GM19023 (cell line): ENCODE data around the gene NTN4.
"Not testable (repeated sequence)": the region's sequence is repeated elsewhere in the genome, so short reads cannot be mapped to it uniquely, and the experiment has no call there.

ENCODE experiments used
- ATAC-seq: cut with Tn5 transposase; IDR thresholded peaks from one replicate; pipeline ENCODE4 v1.9.1; 2021; ENCODE audit warnings: mild to moderate bottlenecking, moderate library complexity; ENCODE audit not compliant: unreplicated experiment

Gene NTN4

GRCh38 chr12:95756362-95756761, 34.2 kb downstream of the NTN4 start:
- ATAC-seq = no peak

GRCh38 chr12:95755261-95755865, 35.2 kb downstream of the NTN4 start:
- no peak for ATAC-seq

- ATAC-seq = not testable (repeated sequence)
Observed at GRCh38 chr12:95746062-95746461, 44.5 kb downstream of the NTN4 start.

GRCh38 chr12:95742586-95742985, 48.0 kb downstream of the NTN4 start:
- ATAC-seq = no peak

GRCh38 chr12:95741635-95742034, 48.9 kb downstream of the NTN4 start:
- no peak for ATAC-seq

GRCh38 chr12:95740751-95741150, 49.8 kb downstream of the NTN4 start:
- ATAC-seq = no peak

- ATAC-seq = no peak
Observed at GRCh38 chr12:95739561-95740313, 50.8 kb downstream of the NTN4 start.

GRCh38 chr12:95738024-95738611, 52.4 kb downstream of the NTN4 start:
- ATAC-seq = no peak

GRCh38 chr12:95736631-95737030, 53.9 kb downstream of the NTN4 start:
- ATAC-seq = no peak

GRCh38 chr12:95735728-95736127, 54.8 kb downstream of the NTN4 start:
- ATAC-seq = not testable (repeated sequence)

GRCh38 chr12:95733141-95733825, 57.3 kb downstream of the NTN4 start:
- ATAC-seq = no peak

- no peak for ATAC-seq
Observed at GRCh38 chr12:95731519-95731958, 59.0 kb downstream of the NTN4 start.

- ATAC-seq = no peak
Observed at GRCh38 chr12:95730457-95730856, 60.1 kb downstream of the NTN4 start.

- ATAC-seq = no peak
Observed at GRCh38 chr12:95726903-95727302, 63.7 kb downstream of the NTN4 start.

- ATAC-seq = no peak
Observed at GRCh38 chr12:95724767-95725166, 65.8 kb downstream of the NTN4 start.

- ATAC-seq = no peak
Observed at GRCh38 chr12:95723693-95724384, 66.7 kb downstream of the NTN4 start.

- ATAC-seq = no peak
Observed at GRCh38 chr12:95721320-95721719, 69.2 kb downstream of the NTN4 start.

- ATAC-seq = no peak
Observed at GRCh38 chr12:95720146-95720545, 70.4 kb downstream of the NTN4 start.

GRCh38 chr12:95718772-95719171, 71.8 kb downstream of the NTN4 start:
- no peak for ATAC-seq

GRCh38 chr12:95718006-95718431, 72.5 kb downstream of the NTN4 start:
- no peak for ATAC-seq
